CD4-positive, alpha-beta T cell treated with Interleukin-12 subunit alpha and Interleukin-12 subunit beta, for 1 hour (primary cell): ENCODE data around the gene RAB3A.

Source experiments
- DNase-seq: peaks from one replicate; pipeline ENCODE4 v3.0.0-alpha.2; 2020

The RAB3A gene

GRCh38 chr19:18203863-18204393 is at the start of gene RAB3A:
Gene RAB3A (minus strand): TSS chr19:18204042. CDS start chr19:18202740, 1,302 bp downstream.
- DNase-seq: peak; percentile 100

- DNase-seq: no peak
Measured at GRCh38 chr19:18253130-18253529, 49.3 kb upstream of the RAB3A start.

- no peak for DNase-seq
Measured at GRCh38 chr19:18252370-18252717, 48.5 kb upstream of the RAB3A start.

GRCh38 chr19:18251587-18252369 is 47.9 kb upstream of the RAB3A start:
- DNase-seq: peak; percentile 85

GRCh38 chr19:18249834-18250233 is 46.0 kb upstream of the RAB3A start:
- DNase-seq: no peak

- no peak for DNase-seq
Measured at GRCh38 chr19:18245297-18245696, 41.5 kb upstream of the RAB3A start.

- no peak for DNase-seq
Measured at GRCh38 chr19:18239303-18239702, 35.5 kb upstream of the RAB3A start.

GRCh38 chr19:18234194-18234593 is 30.4 kb upstream of the RAB3A start:
- no peak for DNase-seq

GRCh38 chr19:18233224-18233825 is 29.5 kb upstream of the RAB3A start:
- peak; percentile 43 for DNase-seq

GRCh38 chr19:18232540-18233223 is 28.8 kb upstream of the RAB3A start:
- DNase-seq: no peak

- no peak for DNase-seq
Measured at GRCh38 chr19:18231775-18232174, 27.9 kb upstream of the RAB3A start.

- DNase-seq: no peak
Measured at GRCh38 chr19:18230941-18231734, 27.3 kb upstream of the RAB3A start.

GRCh38 chr19:18229915-18230314 is 26.1 kb upstream of the RAB3A start:
- no peak for DNase-seq

GRCh38 chr19:18229474-18229873 is 25.6 kb upstream of the RAB3A start:
- no peak for DNase-seq

GRCh38 chr19:18227781-18228271 is 24.0 kb upstream of the RAB3A start:
- no peak for DNase-seq

GRCh38 chr19:18226956-18227780 is 23.3 kb upstream of the RAB3A start:
- DNase-seq: no peak

GRCh38 chr19:18225702-18226468 is 22.0 kb upstream of the RAB3A start, which contains the start of gene PDE4C:
Gene PDE4C (minus strand): TSS chr19:18226438. CDS start chr19:18226415, 23 bp downstream.
- DNase-seq: no peak

- DNase-seq: no peak
Measured at GRCh38 chr19:18225355-18225701, 21.5 kb upstream of the RAB3A start.

- DNase-seq: peak; percentile 89
Measured at GRCh38 chr19:18224525-18225354, 20.9 kb upstream of the RAB3A start.
